ENCODE measurements around the gene MFGE8.

Gene MFGE8

DNA sequence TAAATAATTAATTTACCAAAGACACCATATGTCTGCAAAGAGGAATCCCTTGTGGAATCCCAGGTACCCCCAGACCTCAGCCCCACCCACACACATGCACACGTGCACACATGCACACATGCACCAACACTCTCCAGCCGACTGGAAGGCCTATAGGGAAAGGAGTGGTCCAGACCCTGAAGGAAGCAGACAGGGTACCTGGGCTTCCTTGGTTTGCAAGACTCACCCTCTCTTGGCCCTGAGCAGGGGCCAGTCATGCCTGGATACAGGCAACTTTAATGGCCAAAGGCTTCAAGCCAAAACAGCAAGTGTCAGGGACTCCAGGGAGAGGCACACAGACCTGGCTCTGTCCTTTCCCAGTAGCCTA lies 8.9 kb downstream of the MFGE8 start:
- TF ChIP-seq SIN3A (IDR thresholded peaks at IDR 0.05; ENCODE audit: borderline replicate concordance, insufficient read depth, low read length) (no peak), POLR2AphosphoS5 (IDR thresholded peaks at IDR 0.05; ENCODE audit: low read depth, low read length) (no peak)
- TF ChIP-seq, protein P1, sequence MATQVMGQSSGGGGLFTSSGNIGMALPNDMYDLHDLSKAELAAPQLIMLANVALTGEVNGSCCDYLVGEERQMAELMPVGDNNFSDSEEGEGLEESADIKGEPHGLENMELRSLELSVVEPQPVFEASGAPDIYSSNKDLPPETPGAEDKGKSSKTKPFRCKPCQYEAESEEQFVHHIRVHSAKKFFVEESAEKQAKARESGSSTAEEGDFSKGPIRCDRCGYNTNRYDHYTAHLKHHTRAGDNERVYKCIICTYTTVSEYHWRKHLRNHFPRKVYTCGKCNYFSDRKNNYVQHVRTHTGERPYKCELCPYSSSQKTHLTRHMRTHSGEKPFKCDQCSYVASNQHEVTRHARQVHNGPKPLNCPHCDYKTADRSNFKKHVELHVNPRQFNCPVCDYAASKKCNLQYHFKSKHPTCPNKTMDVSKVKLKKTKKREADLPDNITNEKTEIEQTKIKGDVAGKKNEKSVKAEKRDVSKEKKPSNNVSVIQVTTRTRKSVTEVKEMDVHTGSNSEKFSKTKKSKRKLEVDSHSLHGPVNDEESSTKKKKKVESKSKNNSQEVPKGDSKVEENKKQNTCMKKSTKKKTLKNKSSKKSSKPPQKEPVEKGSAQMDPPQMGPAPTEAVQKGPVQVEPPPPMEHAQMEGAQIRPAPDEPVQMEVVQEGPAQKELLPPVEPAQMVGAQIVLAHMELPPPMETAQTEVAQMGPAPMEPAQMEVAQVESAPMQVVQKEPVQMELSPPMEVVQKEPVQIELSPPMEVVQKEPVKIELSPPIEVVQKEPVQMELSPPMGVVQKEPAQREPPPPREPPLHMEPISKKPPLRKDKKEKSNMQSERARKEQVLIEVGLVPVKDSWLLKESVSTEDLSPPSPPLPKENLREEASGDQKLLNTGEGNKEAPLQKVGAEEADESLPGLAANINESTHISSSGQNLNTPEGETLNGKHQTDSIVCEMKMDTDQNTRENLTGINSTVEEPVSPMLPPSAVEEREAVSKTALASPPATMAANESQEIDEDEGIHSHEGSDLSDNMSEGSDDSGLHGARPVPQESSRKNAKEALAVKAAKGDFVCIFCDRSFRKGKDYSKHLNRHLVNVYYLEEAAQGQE (IDR thresholded peaks at IDR 0.05; ENCODE audit: insufficient read depth in 1 of 2, low read depth in 2 of 2, low read length in 2 of 2): no peak

DNA sequence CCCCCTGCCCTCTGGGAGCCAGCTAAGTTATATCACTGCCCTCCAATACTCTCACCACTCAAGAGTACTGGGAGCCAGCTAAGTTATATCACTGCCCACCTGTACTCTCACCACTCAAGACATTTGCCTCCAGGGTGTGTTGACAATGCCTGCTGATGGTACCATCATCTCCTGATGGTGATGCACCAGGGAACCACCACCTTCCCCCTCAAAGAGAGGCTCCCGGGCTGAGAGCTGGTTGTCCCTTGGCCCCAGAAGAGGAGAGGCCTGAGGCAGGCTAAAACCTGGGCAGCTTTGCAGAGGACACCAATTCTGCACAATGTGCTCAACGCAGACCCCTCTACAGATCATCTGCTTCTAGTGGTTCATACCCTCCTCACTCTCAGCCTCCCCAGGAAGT lies 10.3 kb downstream of the MFGE8 start:
- TF ChIP-seq FOXP2 (optimal IDR thresholded peaks at IDR 0.05; ENCODE audit: borderline replicate concordance, extremely low read depth, extremely low read length, insufficient read depth) (no peak), POLR2AphosphoS5 (IDR thresholded peaks at IDR 0.05; ENCODE audit: low read depth, low read length) (no peak), TAF1 (IDR thresholded peaks at IDR 0.05; ENCODE audit: borderline replicate concordance, insufficient read depth, low read length) (no peak), SIN3A (IDR thresholded peaks at IDR 0.05; ENCODE audit: borderline replicate concordance, insufficient read depth, low read length) (no peak)
- TF ChIP-seq, protein P1 (IDR thresholded peaks at IDR 0.05; ENCODE audit: insufficient read depth in 1 of 2, low read depth in 2 of 2, low read length in 2 of 2): no peak

DNA sequence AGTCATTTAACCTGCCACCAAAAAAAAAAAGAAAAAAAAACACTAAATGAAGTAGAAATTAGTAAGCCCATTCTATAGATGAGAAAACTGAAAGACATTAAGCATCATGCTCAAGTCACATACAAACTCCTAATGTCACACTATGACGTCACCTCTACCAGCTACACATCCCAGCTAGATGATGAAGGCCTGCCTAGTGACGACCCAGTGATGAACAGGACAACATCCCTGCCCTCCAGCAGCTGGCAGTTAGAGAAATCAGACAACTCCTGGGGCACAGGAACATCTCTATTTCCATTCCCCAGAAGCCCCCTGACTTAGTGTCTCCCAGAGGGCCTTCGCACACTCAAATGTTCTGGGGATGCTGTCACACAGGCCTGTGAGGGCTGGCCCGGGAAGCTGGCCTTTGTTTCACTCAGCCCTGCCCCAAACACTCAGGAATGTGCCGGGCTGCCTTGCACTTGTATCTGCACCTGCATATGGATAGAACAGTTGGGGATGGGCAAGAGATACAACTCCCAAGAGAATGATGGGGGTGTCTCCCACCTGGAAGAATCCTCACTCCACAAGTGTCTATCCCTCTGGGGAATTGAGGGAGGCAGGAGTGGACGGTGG lies 10.9 kb downstream of the MFGE8 start:
- TF ChIP-seq FOXP2 (optimal IDR thresholded peaks at IDR 0.05; ENCODE audit: borderline replicate concordance, extremely low read depth, extremely low read length, insufficient read depth) (no peak), TAF1 (IDR thresholded peaks at IDR 0.05; ENCODE audit: borderline replicate concordance, insufficient read depth, low read length) (no peak), SIN3A (IDR thresholded peaks at IDR 0.05; ENCODE audit: borderline replicate concordance, insufficient read depth, low read length) (no peak), POLR2AphosphoS5 (IDR thresholded peaks at IDR 0.05; ENCODE audit: low read depth, low read length) (no peak)
- TF ChIP-seq, protein P1 (IDR thresholded peaks at IDR 0.05; ENCODE audit: insufficient read depth in 1 of 2, low read depth in 2 of 2, low read length in 2 of 2): no peak

DNA sequence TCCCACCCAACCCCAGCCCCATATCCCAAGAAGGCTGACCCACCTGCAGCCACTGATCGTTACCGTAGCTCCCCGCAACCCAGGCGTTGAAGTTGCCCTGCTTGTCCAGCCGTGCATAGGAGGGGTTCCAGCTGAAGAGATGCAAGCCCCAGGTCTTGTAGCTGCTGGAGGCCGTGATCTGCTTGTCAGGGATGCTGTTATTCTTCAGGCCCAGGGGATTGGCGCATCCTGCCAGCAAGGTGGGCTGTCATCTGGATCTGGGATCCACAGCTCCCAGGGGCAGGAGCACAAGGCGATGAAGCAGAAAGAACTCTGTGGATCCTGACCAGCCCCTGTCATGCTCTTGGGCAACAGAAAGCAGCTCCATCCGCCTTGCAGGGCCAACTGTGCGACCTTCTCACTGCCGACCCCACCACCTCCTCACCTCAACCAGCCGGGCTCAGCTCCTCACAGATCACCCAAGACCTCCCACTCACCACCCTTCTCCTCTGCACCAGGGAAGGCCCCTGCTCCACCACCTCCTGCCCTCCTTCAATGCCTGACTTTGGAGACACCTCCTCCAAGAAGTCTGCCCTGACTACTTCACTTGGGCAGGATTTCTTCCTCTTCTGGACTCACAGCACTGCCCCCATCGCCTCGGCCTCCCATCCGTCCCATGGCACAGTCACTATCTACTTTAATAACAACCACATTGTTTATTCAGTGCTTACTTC lies 11.5 kb downstream of the MFGE8 start:
- no peak for TF ChIP-seq TAF1 (IDR thresholded peaks at IDR 0.05; ENCODE audit: borderline replicate concordance, insufficient read depth, low read length)
- TF ChIP-seq, protein P1 (IDR thresholded peaks at IDR 0.05; ENCODE audit: insufficient read depth in 1 of 2, low read depth in 2 of 2, low read length in 2 of 2): no peak
- no peak for TF ChIP-seq FOXP2 (optimal IDR thresholded peaks at IDR 0.05; ENCODE audit: borderline replicate concordance, extremely low read depth, extremely low read length, insufficient read depth)
- TF ChIP-seq SIN3A (IDR thresholded peaks at IDR 0.05; ENCODE audit: borderline replicate concordance, insufficient read depth, low read length): no peak
- TF ChIP-seq POLR2AphosphoS5 (IDR thresholded peaks at IDR 0.05; ENCODE audit: low read depth, low read length): no peak

Data from PFSK-1 (cell line).